Liver (tissue), 3 donors: Measurements from ENCODE around the gene MYO18A.

Experiments
- EGR1 ChIP-seq, 2 donors: IDR thresholded peaks; 2 replicates each; pipeline ENCODE4 v1.6.1; 2016 to 2018; ENCODE audit warnings: antibody characterized with exemption in 2 of 2, low read depth in 2 of 2
- HNF4A ChIP-seq, 2 donors: conservative IDR thresholded peaks; 2 replicates each; pipeline ENCODE4 v1.6.1; 2016; ENCODE audit warnings: antibody characterized with exemption in 2 of 2, mild to moderate bottlenecking in 2 of 2
- JUND ChIP-seq, 2 donors: IDR thresholded peaks; 2 replicates each; pipeline ENCODE4 v1.6.1; 2016; ENCODE audit warnings: antibody characterized with exemption in 2 of 2
- NR2F2 ChIP-seq: IDR thresholded peaks from 2 replicates; pipeline ENCODE4 v1.6.1; 2016; ENCODE audit warnings: antibody characterized with exemption
- RAD21 ChIP-seq, 2 donors: IDR thresholded peaks; 2 replicates each; pipeline ENCODE4 v1.6.1; 2016; ENCODE audit warnings: antibody characterized with exemption in 2 of 2, mild to moderate bottlenecking in 2 of 2
- REST ChIP-seq: IDR thresholded peaks from 2 replicates; pipeline ENCODE4 v1.6.1; 2016; ENCODE audit warnings: antibody characterized with exemption, mild to moderate bottlenecking
- TAF1 ChIP-seq: conservative IDR thresholded peaks from 2 replicates; pipeline ENCODE4 v1.6.1; 2016; ENCODE audit warnings: antibody characterized with exemption, mild to moderate bottlenecking
- YY1 ChIP-seq: IDR thresholded peaks from 2 replicates; pipeline ENCODE4 v1.6.1; 2016; ENCODE audit warnings: antibody characterized with exemption, mild to moderate bottlenecking
- TF ChIP-seq, protein P1 (sequence below): fragments of 150-350 bp; IDR thresholded peaks from 2 replicates; pipeline ENCODE4 v1.5.1; 2017; ENCODE audit warnings: improper control_type of control experiment, low read depth, low read length; ENCODE audit not compliant: missing input control
- TF ChIP-seq, protein P2 (sequence below): IDR thresholded peaks from 2 replicates; pipeline ENCODE4 v1.6.1; 2016; ENCODE audit warnings: antibody characterized with exemption
- donor health status: healthy.
- donor health status: healthy.

DNA sequence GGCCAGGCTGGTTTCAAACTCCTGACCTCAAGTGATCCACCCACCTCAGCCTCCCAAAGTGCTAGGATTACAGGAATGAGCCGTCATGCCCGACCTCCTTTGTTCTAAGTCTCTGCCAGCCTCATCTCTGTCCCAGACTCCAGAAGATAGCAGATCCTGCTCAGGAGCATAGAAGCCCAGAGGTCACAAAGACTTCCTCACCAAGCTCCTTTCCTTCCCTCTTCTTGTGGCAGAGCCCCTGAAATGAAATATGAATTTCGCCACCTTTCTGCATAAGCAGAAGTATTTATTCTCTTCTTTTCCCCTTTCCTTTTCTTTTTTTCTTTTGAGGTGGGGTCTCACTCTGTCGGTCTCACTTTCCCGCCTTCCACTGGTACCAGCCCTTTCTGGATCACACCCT is 148.7 kb downstream of the MYO18A start:
- TF ChIP-seq, protein P1, sequence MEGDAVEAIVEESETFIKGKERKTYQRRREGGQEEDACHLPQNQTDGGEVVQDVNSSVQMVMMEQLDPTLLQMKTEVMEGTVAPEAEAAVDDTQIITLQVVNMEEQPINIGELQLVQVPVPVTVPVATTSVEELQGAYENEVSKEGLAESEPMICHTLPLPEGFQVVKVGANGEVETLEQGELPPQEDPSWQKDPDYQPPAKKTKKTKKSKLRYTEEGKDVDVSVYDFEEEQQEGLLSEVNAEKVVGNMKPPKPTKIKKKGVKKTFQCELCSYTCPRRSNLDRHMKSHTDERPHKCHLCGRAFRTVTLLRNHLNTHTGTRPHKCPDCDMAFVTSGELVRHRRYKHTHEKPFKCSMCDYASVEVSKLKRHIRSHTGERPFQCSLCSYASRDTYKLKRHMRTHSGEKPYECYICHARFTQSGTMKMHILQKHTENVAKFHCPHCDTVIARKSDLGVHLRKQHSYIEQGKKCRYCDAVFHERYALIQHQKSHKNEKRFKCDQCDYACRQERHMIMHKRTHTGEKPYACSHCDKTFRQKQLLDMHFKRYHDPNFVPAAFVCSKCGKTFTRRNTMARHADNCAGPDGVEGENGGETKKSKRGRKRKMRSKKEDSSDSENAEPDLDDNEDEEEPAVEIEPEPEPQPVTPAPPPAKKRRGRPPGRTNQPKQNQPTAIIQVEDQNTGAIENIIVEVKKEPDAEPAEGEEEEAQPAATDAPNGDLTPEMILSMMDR, result no peak
- TF ChIP-seq JUND (IDR thresholded peaks at IDR 0.05), result no peak
- TF ChIP-seq, protein P2, sequence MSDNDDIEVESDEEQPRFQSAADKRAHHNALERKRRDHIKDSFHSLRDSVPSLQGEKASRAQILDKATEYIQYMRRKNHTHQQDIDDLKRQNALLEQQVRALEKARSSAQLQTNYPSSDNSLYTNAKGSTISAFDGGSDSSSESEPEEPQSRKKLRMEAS, result no peak
- TF ChIP-seq REST, result no peak
- TF ChIP-seq HNF4A (conservative IDR thresholded peaks at IDR 0.05), result no peak
- TF ChIP-seq RAD21 (IDR thresholded peaks at IDR 0.05), result no peak
- TF ChIP-seq TAF1, result no peak
- no peak for TF ChIP-seq YY1
- no peak for TF ChIP-seq NR2F2
- TF ChIP-seq EGR1 (IDR thresholded peaks at IDR 0.05; ENCODE audit: low read depth in 2 of 2), result no peak
